ENCODE results near the gene FAM3D. TPM values are rescaled to one million over a fixed set of nuclear protein-coding genes. Genes with fewer than 3 reads are reported as not detected.
A peak's percentile ranks its signal among the peaks of the same experiment; 100 is the strongest.
"Not testable (repeated sequence)": the region's sequence is repeated elsewhere in the genome, so short reads cannot be mapped to it uniquely, and the experiment has no call there.

Gene FAM3D
- polyA plus RNA-seq (2013, experiment 1 of 2): not detected
- polyA plus RNA-seq (2013, experiment 2 of 2): not detected

- no peaks in the 10 kb centered on the region for H3K4me1 ChIP-seq (ENCODE audit: control insufficient read depth, insufficient read depth, low read depth, low read length)
- no peak within 1 kb of the TSS for H3K18ac ChIP-seq (ENCODE audit: low read depth in 1 of 2, low read length in 2 of 2)
- no peak within 1 kb of the TSS for H2BK5ac ChIP-seq (ENCODE audit: low read depth, low read length, poor library complexity, severe bottlenecking)
- peak within 1 kb of the TSS in 1 of 2 experiments; percentile 41 for H3K14ac ChIP-seq (ENCODE audit: low read length in 2 of 2)
- H3K4me2 ChIP-seq (ENCODE audit: low read length, poor library complexity, severe bottlenecking): no peak within 1 kb of the TSS
- H3K27ac ChIP-seq (ENCODE audit: low read length, poor library complexity, severe bottlenecking): no peak within 1 kb of the TSS
- no peak within 1 kb of the TSS for H3K4ac ChIP-seq (ENCODE audit: low read depth in 1 of 2, low read length in 2 of 2)
- H2AK5ac ChIP-seq (ENCODE audit: low read length, severe bottlenecking): no peak within 1 kb of the TSS
- no peak for DNase-seq
- H2BK120ac ChIP-seq (ENCODE audit: low read depth, low read length): no peak within 1 kb of the TSS
- H2AFZ ChIP-seq (ENCODE audit: low read depth, low read length): no peak within 1 kb of the TSS
- no peak within 1 kb of the TSS for H4K91ac ChIP-seq (ENCODE audit: low read length)
- H3K9me3 ChIP-seq (ENCODE audit: control insufficient read depth, low read length): no peaks in the 10 kb centered on the region
- H3K27me3 ChIP-seq (ENCODE audit: control insufficient read depth in 1 of 2, insufficient read depth in 1 of 2, low read length in 2 of 2): peaks cover 10 to 25% of the 10 kb centered on the region in 2 experiments
- H2BK15ac ChIP-seq (ENCODE audit: low read depth, poor library complexity, severe bottlenecking): no peak within 1 kb of the TSS
- no peak within 1 kb of the TSS for H3K9ac ChIP-seq (ENCODE audit: low read length)
- no peaks in the 10 kb centered on the region for H3K79me1 ChIP-seq (replicated peaks; ENCODE audit: low read length, poor library complexity, severe bottlenecking)
- no peak within 1 kb of the TSS for H4K8ac ChIP-seq (ENCODE audit: low read length)
- 74% methylated on average over 5 of the region's 6 CpGs for WGBS
- H2BK12ac ChIP-seq (ENCODE audit: low read length in 2 of 2): no peak within 1 kb of the TSS
- no peaks in the 10 kb centered on the region for H3K36me3 ChIP-seq (ENCODE audit: control insufficient read depth in 1 of 2, insufficient read depth in 2 of 2, low read depth in 1 of 2, low read length in 2 of 2)
- H3K4me3 ChIP-seq (ENCODE audit: insufficient read depth in 1 of 2, low read depth in 1 of 2, low read length in 2 of 2): no peak within 1 kb of the TSS
- H3K23ac ChIP-seq (ENCODE audit: low read length in 2 of 2): no peak within 1 kb of the TSS
Observed at GRCh38 chr3:58666683-58667082, at the start of gene FAM3D. TSS of gene FAM3D (minus strand) at chr3:58666774. CDS start at chr3:58655563, 11,211 bp downstream.

- H3K23ac ChIP-seq (ENCODE audit: low read length in 2 of 2): no peak overlapping the region
- H3K4me2 ChIP-seq (ENCODE audit: low read length, poor library complexity, severe bottlenecking): no peak overlapping the region
- peaks cover 4% of the 10 kb centered on the region for H3K9me3 ChIP-seq (ENCODE audit: control insufficient read depth, low read length)
- no peak overlapping the region for H3K14ac ChIP-seq (ENCODE audit: low read length in 2 of 2)
- no peak overlapping the region for H2BK120ac ChIP-seq (ENCODE audit: low read depth, low read length)
- no peaks in the 10 kb centered on the region for H3K36me3 ChIP-seq (ENCODE audit: control insufficient read depth in 1 of 2, insufficient read depth in 2 of 2, low read depth in 1 of 2, low read length in 2 of 2)
- H3K4me3 ChIP-seq (ENCODE audit: insufficient read depth in 1 of 2, low read depth in 1 of 2, low read length in 2 of 2): no peak overlapping the region
- no peak overlapping the region for H2AK5ac ChIP-seq (ENCODE audit: low read length, severe bottlenecking)
- no peak overlapping the region for H4K8ac ChIP-seq (ENCODE audit: low read length)
- WGBS: 68% methylated on average over 2 of the region's 3 CpGs
- H2BK12ac ChIP-seq (ENCODE audit: low read length in 2 of 2): no peak overlapping the region
- H2BK15ac ChIP-seq (ENCODE audit: low read depth, poor library complexity, severe bottlenecking): no peak overlapping the region
- H2BK5ac ChIP-seq (ENCODE audit: low read depth, low read length, poor library complexity, severe bottlenecking): no peak overlapping the region
- H3K27ac ChIP-seq (ENCODE audit: low read length, poor library complexity, severe bottlenecking): no peak overlapping the region
- no peak overlapping the region for H3K9ac ChIP-seq (ENCODE audit: low read length)
- H3K79me1 ChIP-seq (replicated peaks; ENCODE audit: low read length, poor library complexity, severe bottlenecking): no peaks in the 10 kb centered on the region
- DNase-seq: no peak
- H2AFZ ChIP-seq (ENCODE audit: low read depth, low read length): no peak overlapping the region
- no peaks in the 10 kb centered on the region for H3K4me1 ChIP-seq (ENCODE audit: control insufficient read depth, insufficient read depth, low read depth, low read length)
- no peak overlapping the region for H4K91ac ChIP-seq (ENCODE audit: low read length)
- H3K27me3 ChIP-seq (ENCODE audit: control insufficient read depth in 1 of 2, insufficient read depth in 1 of 2, low read length in 2 of 2): no peaks in the 10 kb centered on the region
- H3K18ac ChIP-seq (ENCODE audit: low read depth in 1 of 2, low read length in 2 of 2): no peak overlapping the region
- H3K4ac ChIP-seq (ENCODE audit: low read depth in 1 of 2, low read length in 2 of 2): no peak overlapping the region
Observed at GRCh38 chr3:58713715-58714401, 47.3 kb upstream of the FAM3D start.

- Histone ChIP-seq H2BK12ac (ENCODE audit: low read length in 2 of 2) (no peak overlapping the region), H4K8ac (ENCODE audit: low read length) (no peak overlapping the region), H3K27me3 (ENCODE audit: control insufficient read depth in 1 of 2, insufficient read depth in 1 of 2, low read length in 2 of 2) (no peaks in the 10 kb centered on the region), H2BK120ac (ENCODE audit: low read depth, low read length) (no peak overlapping the region), H4K91ac (ENCODE audit: low read length) (no peak overlapping the region), H3K4me2 (ENCODE audit: low read length, poor library complexity, severe bottlenecking) (no peak overlapping the region), H3K9me3 (ENCODE audit: control insufficient read depth, low read length) (peaks cover 4% of the 10 kb centered on the region), H3K14ac (ENCODE audit: low read length in 2 of 2) (no peak overlapping the region), H3K4me1 (ENCODE audit: control insufficient read depth, insufficient read depth, low read depth, low read length) (no peaks in the 10 kb centered on the region), H2BK5ac (ENCODE audit: low read depth, low read length, poor library complexity, severe bottlenecking) (no peak overlapping the region), H3K4ac (ENCODE audit: low read depth in 1 of 2, low read length in 2 of 2) (no peak overlapping the region), H2AFZ (ENCODE audit: low read depth, low read length) (no peak overlapping the region), H2AK5ac (ENCODE audit: low read length, severe bottlenecking) (no peak overlapping the region), H3K23ac (ENCODE audit: low read length in 2 of 2) (no peak overlapping the region), H3K27ac (ENCODE audit: low read length, poor library complexity, severe bottlenecking) (no peak overlapping the region), H3K4me3 (ENCODE audit: insufficient read depth in 1 of 2, low read depth in 1 of 2, low read length in 2 of 2) (no peak overlapping the region), H3K36me3 (ENCODE audit: control insufficient read depth in 1 of 2, insufficient read depth in 2 of 2, low read depth in 1 of 2, low read length in 2 of 2) (no peaks in the 10 kb centered on the region), H3K79me1 (replicated peaks; ENCODE audit: low read length, poor library complexity, severe bottlenecking) (no peaks in the 10 kb centered on the region), H3K18ac (ENCODE audit: low read depth in 1 of 2, low read length in 2 of 2) (no peak overlapping the region), H3K9ac (ENCODE audit: low read length) (no peak overlapping the region), H2BK15ac (ENCODE audit: low read depth, poor library complexity, severe bottlenecking) (no peak overlapping the region)
- no peak for DNase-seq
- WGBS: 86% methylated on average over 8 of the region's 8 CpGs
Observed at GRCh38 chr3:58711871-58712270, 45.3 kb upstream of the FAM3D start.

- not testable (repeated sequence) for H3K36me3 ChIP-seq (ENCODE audit: control insufficient read depth in 1 of 2, insufficient read depth in 2 of 2, low read depth in 1 of 2, low read length in 2 of 2); H3K18ac ChIP-seq (ENCODE audit: low read depth in 1 of 2, low read length in 2 of 2); H2AFZ ChIP-seq (ENCODE audit: low read depth, low read length); H3K14ac ChIP-seq (ENCODE audit: low read length in 2 of 2); H2BK15ac ChIP-seq (ENCODE audit: low read depth, poor library complexity, severe bottlenecking); DNase-seq; H3K9me3 ChIP-seq (ENCODE audit: control insufficient read depth, low read length); H2AK5ac ChIP-seq (ENCODE audit: low read length, severe bottlenecking); H3K4me3 ChIP-seq (ENCODE audit: insufficient read depth in 1 of 2, low read depth in 1 of 2, low read length in 2 of 2); H3K9ac ChIP-seq (ENCODE audit: low read length); H3K4ac ChIP-seq (ENCODE audit: low read depth in 1 of 2, low read length in 2 of 2); H3K4me1 ChIP-seq (ENCODE audit: control insufficient read depth, insufficient read depth, low read depth, low read length); H2BK120ac ChIP-seq (ENCODE audit: low read depth, low read length); H3K27ac ChIP-seq (ENCODE audit: low read length, poor library complexity, severe bottlenecking); H2BK5ac ChIP-seq (ENCODE audit: low read depth, low read length, poor library complexity, severe bottlenecking); H4K8ac ChIP-seq (ENCODE audit: low read length); H3K79me1 ChIP-seq (replicated peaks; ENCODE audit: low read length, poor library complexity, severe bottlenecking); H2BK12ac ChIP-seq (ENCODE audit: low read length in 2 of 2); H3K4me2 ChIP-seq (ENCODE audit: low read length, poor library complexity, severe bottlenecking); H3K27me3 ChIP-seq (ENCODE audit: control insufficient read depth in 1 of 2, insufficient read depth in 1 of 2, low read length in 2 of 2); H3K23ac ChIP-seq (ENCODE audit: low read length in 2 of 2); H4K91ac ChIP-seq (ENCODE audit: low read length)
- WGBS: 72% methylated on average over 3 of the region's 3 CpGs
Observed at GRCh38 chr3:58708983-58709382, 42.4 kb upstream of the FAM3D start.

Data from mesenchymal stem cell (in vitro differentiated cells and primary cell).